Measurements from ENCODE around the gene ARL14.

GRCh38 chr3:160676547-160677303, at the start of gene ARL14:
- TF ChIP-seq ZNF24 (IDR thresholded peaks at IDR 0.05) (no peak), CTCF (CRISPR knock-in tag; IDR thresholded peaks at IDR 0.05) (no peak), ESRRA (CRISPR knock-in tag; IDR thresholded peaks at IDR 0.05; ENCODE audit: low read depth) (no peak)
